Esophagus squamous epithelium (tissue), 5 donors: ENCODE results near the gene TAGLN. TPM values are rescaled to one million over a fixed set of nuclear protein-coding genes. Genes with fewer than 3 reads are reported as not detected.

ENCODE experiments used
- DNase-seq: peaks from one replicate; lab custom pipeline; 2025; lab: John Stamatoyannopoulos, UW
- H3K27ac ChIP-seq, 4 donors: fragments of 200-600 bp; sonication (generic); one replicate each; pipeline ENCODE4 v1.5.1; 2016 to 2019; ENCODE audit warnings: mild to moderate bottlenecking in 1 of 4
- H3K27me3 ChIP-seq, 4 donors: fragments of 200-600 bp; sonication (generic); 1 replicate in 3 of 4; 2 replicates in 1 of 4; pipeline versions ENCODE4 v1.5.1 to v1.6.0; 2017 to 2021; ENCODE audit warnings: antibody characterized with exemption in 1 of 4
- H3K36me3 ChIP-seq, 3 donors: fragments of 200-600 bp; sonication (generic); one replicate each; pipeline ENCODE4 v1.5.1; 2016 to 2019
- H3K4me1 ChIP-seq, 3 donors: fragments of 200-600 bp; sonication (generic); one replicate each; pipeline ENCODE4 v1.5.1; 2017 to 2019
- H3K4me3 ChIP-seq, 4 donors: fragments of 200-600 bp; sonication (generic); 1 replicate in 3 of 4; 2 replicates in 1 of 4; pipeline ENCODE4 v1.5.1; 2016 to 2019; ENCODE audit warnings: mild to moderate bottlenecking in 2 of 4, moderate library complexity in 1 of 4
- H3K9me3 ChIP-seq, 3 donors: fragments of 200-600 bp; sonication (generic); one replicate each; pipeline ENCODE4 v1.5.1; 2016 to 2019
- CTCF ChIP-seq, 6 experiments: fragments of 450-650 bp in 4 of 6; fragments of 200-600 bp in 2 of 6; sonication (generic) in 2 of 6; IDR thresholded peaks; one replicate each; pipeline ENCODE4 v1.5.1; 2016 to 2019; ENCODE audit warnings: antibody characterized with exemption in 6 of 6, mild to moderate bottlenecking in 4 of 6, moderate library complexity in 4 of 6
- POLR2A ChIP-seq, 4 donors: fragments of 450-650 bp; IDR thresholded peaks; one replicate each; pipeline ENCODE4 v1.6.1; 2017; ENCODE audit warnings: antibody characterized with exemption in 4 of 4, mild to moderate bottlenecking in 4 of 4, moderate library complexity in 3 of 4
- WGBS, 2 donors: methylation state at CpG; one replicate each; pipeline ENCODE4 v1.1.5; 2018; 5-methylcytosine and 5-hydroxymethylcytosine counted together
- intact Hi-C: fragments of 100-400 bp; cut with DNase I; formaldehyde crosslinking; loops from one replicate; pipeline ENCODE4 v1.15.0; 2022
- total RNA-seq, 4 donors: library from RNA; depleted of rRNA; stranded (reverse); fragments of >200 nt; gene quantifications; one replicate each; pipeline ENCODE4 v1.1.0, GENCODE V29; 2016
- donor health status: DM: yes; HTN: yes; CAD: no.

Gene TAGLN
- total RNA-seq, 4 donors from 2014 or later: 64.8 to 1,356 (median 373) TPM

DNA sequence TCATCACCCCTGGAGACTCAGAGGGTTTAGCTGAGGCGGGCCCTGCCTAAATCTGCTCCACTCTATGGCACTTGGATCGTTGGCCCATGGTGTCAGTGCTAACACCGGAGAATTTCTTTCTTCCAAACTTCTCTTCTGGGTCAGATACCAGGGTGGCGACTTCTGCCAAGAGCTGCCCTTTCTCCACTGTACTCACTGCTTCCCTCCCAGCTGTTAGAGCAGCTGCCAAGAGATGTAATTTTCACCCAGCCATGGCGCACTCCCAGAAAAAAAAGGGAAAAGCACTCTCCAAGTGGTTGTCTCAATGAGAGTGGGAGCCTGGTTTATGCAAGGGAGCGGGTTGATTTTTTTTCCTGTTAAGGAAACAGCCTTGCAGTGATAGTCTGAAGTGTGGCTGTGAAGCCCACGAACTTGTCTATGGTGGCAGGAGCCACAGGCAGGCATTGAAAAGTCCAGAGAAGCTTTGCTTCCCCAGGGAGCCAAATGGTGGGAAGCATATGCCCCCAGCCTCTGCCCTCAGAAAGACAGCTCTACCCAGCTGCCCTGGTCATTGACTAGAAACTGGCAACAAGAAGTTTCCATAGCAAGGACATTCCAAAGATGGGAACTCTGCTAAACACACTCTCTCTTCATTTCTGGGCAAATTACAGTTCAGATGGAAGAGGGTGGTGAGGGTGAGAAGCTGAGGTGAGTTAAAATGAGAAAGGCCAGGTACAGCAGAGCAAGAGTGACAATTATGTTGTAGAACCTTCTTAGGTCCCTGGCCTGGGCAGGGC lies 22.0 kb downstream of the TAGLN start:
- intact Hi-C loops: no loop called here
- TF ChIP-seq CTCF (IDR thresholded peaks at IDR 0.05) (no peak), POLR2A (IDR thresholded peaks at IDR 0.05) (no peak)
- Histone ChIP-seq H3K27ac (peak overlapping the region; percentile 72 to 93 (median 84)), H3K27me3 (no peaks in the 10 kb centered on the region), H3K4me1 (peaks cover 9 to 73% (median 34%) of the 10 kb centered on the region in 3 donors), H3K9me3 (no peaks in the 10 kb centered on the region), H3K36me3 (peaks cover 19 to 99% (median 34%) of the 10 kb centered on the region in 3 donors), H3K4me3 (no peak overlapping the region)
- no peak for DNase-seq
- WGBS, 2 donors: 89 to 92% methylated on average over 6 to 7 of the region's 7 CpGs

GRCh38 chr11:117221775-117222517 lies 22.8 kb downstream of the TAGLN start:
- DNase-seq: no peak
- TF ChIP-seq POLR2A (IDR thresholded peaks at IDR 0.05) (peak in 1 of 4 donors; percentile 11), CTCF (IDR thresholded peaks at IDR 0.05) (no peak)

DNA sequence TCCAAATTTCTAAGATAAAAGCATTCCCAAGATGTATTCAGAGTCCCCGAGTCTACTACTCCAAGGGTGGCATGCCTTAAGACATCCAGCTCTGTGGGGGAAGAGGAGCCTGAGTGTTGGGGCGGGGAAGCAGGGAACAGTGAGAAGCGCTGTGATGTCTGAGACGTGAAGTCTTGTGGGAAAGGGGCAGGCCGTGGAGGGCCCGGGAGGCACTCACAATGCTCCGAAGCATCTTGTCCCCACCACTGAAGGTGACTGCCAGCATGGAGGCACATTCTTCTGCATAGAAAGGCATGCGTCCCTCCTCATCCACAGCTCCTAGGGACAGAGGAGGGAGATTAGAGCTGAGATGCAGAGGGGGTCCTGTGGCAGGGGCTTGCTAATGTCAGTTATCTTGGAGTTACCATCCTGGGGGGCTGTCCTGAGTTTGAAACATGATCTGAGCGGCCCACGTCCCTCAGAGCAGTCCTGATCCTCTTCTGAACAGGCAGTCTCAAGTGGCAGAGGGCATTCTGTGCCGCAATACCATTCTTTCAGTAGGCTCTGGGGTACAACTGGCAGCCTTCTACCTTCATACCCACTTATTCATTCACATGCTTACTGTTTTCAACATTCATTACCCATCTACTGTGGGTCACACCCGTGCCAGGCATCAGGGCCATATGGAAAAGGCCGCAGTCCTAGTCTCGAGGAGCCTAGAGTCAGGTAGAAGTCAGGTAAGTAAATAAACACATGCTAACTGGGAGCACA lies 24.0 kb downstream of the TAGLN start:
- H3K27ac ChIP-seq: peak overlapping the region; percentile 47 to 89 (median 80)
- H3K27me3 ChIP-seq: no peaks in the 10 kb centered on the region
- 89 to 90% methylated on average over 10 to 11 of the region's 14 CpGs for WGBS, 2 donors
- H3K4me3 ChIP-seq: no peak overlapping the region
- DNase-seq: no peak
- intact Hi-C loops: no loop called here
- TF ChIP-seq POLR2A (IDR thresholded peaks at IDR 0.05): no peak
- TF ChIP-seq CTCF (IDR thresholded peaks at IDR 0.05): no peak
- H3K36me3 ChIP-seq: peaks cover 14 to 98% (median 46%) of the 10 kb centered on the region in 3 donors
- H3K9me3 ChIP-seq: no peaks in the 10 kb centered on the region
- H3K4me1 ChIP-seq: peaks cover 9 to 59% (median 34%) of the 10 kb centered on the region in 3 donors

More at GRCh38 chr11:117221775-117222517, 22.8 kb downstream of the TAGLN start:
- H3K4me3 ChIP-seq: no peak overlapping the region
- WGBS, 2 donors: 48 to 58% methylated on average over 5 to 6 of the region's 7 CpGs
- intact Hi-C loops: no loop called here
- peaks cover 14 to 98% (median 35%) of the 10 kb centered on the region in 3 donors for H3K36me3 ChIP-seq
- H3K9me3 ChIP-seq: no peaks in the 10 kb centered on the region
- peak overlapping the region; percentile 47 to 93 (median 84) for H3K27ac ChIP-seq
- peaks cover 9 to 69% (median 34%) of the 10 kb centered on the region in 3 donors for H3K4me1 ChIP-seq
- H3K27me3 ChIP-seq: no peaks in the 10 kb centered on the region

- H3K4me3 ChIP-seq: no peak overlapping the region
- intact Hi-C loops: no loop called here
- 78 to 81% methylated on average over 16 to 17 of the region's 17 CpGs for WGBS, 2 donors
- no peak for DNase-seq
- TF ChIP-seq CTCF (IDR thresholded peaks at IDR 0.05): no peak
- H3K4me1 ChIP-seq: peaks cover 9 to 51% (median 31%) of the 10 kb centered on the region in 3 donors
- H3K36me3 ChIP-seq: peaks cover 17 to 98% (median 42%) of the 10 kb centered on the region in 3 donors
- peak overlapping the region in 3 of 4 donors; percentile 79 to 89 (median 80) for H3K27ac ChIP-seq
- H3K27me3 ChIP-seq: no peaks in the 10 kb centered on the region
- no peaks in the 10 kb centered on the region for H3K9me3 ChIP-seq
Measured at GRCh38 chr11:117223741-117224689, 24.8 kb downstream of the TAGLN start.
